OCI-LY3 (cell line): Measurements from ENCODE around the gene UNC5B.

Experiments
- CTCF ChIP-seq: fragments of 200-600, 300-600 bp; sonication (generic); IDR thresholded peaks from 2 replicates; pipeline ENCODE4 v1.5.1; 2014; ENCODE audit warnings: antibody characterized with exemption, low read length, low read depth
- EZH2phosphoT487 ChIP-seq: fragments of 200-600 bp; shearing (Covaris generic); IDR thresholded peaks from 2 replicates; pipeline ENCODE4 v1.6.1; 2018; ENCODE audit warnings: antibody characterized with exemption, mixed run types, low read depth

GRCh38 chr10:71276873-71277272, 64.5 kb downstream of the UNC5B start:
- no peak for TF ChIP-seq CTCF
- no peak for TF ChIP-seq EZH2phosphoT487
